Spleen (tissue), 11 donors: ENCODE data around the gene FNDC5. TPM values are rescaled to one million over a fixed set of nuclear protein-coding genes. Genes with fewer than 3 reads are reported as not detected.
A peak's percentile ranks its signal among the peaks of the same experiment; 100 is the strongest.

Experiments
- DNase-seq: peaks from one replicate; pipeline ENCODE4 v3.0.0-alpha.2; 2020
- H3K27ac ChIP-seq, 8 donors: fragments of 200-600 bp; sonication (generic) in 7 of 8; 1 replicate in 4 of 8; 2 replicates in 4 of 8; pipeline versions ENCODE4 v1.5.0 to v1.8.0; 2016 to 2021; ENCODE audit warnings: inconsistent platforms in 4 of 8, mild to moderate bottlenecking in 4 of 8, moderate library complexity in 1 of 8
- H3K27me3 ChIP-seq, 7 donors: fragments of 200-600 bp; sonication (generic) in 6 of 7; replicated peaks in 1 of 7; 1 replicate in 4 of 7; 2 replicates in 3 of 7; pipeline versions ENCODE4 v1.5.0 to v1.8.0; 2016 to 2021; ENCODE audit warnings: inconsistent platforms in 3 of 7, mild to moderate bottlenecking in 1 of 7
- H3K36me3 ChIP-seq, 6 donors: fragments of 200-600 bp; sonication (generic) in 5 of 6; 1 replicate in 4 of 6; 2 replicates in 2 of 6; pipeline versions ENCODE4 v1.5.0 to v1.8.0; 2016 to 2021; ENCODE audit warnings: inconsistent platforms in 2 of 6
- H3K4me1 ChIP-seq, 6 donors: fragments of 200-600 bp; sonication (generic) in 5 of 6; 1 replicate in 3 of 6; 2 replicates in 3 of 6; pipeline versions ENCODE4 v1.5.0 to v1.8.0; 2016 to 2021; ENCODE audit warnings: inconsistent platforms in 3 of 6
- H3K4me3 ChIP-seq, 8 donors: fragments of 200-600 bp; sonication (generic) in 7 of 8; 1 replicate in 4 of 8; 2 replicates in 4 of 8; pipeline versions ENCODE4 v1.5.0 to v1.8.0; 2016 to 2021; ENCODE audit warnings: inconsistent platforms in 4 of 8, mild to moderate bottlenecking in 4 of 8, moderate library complexity in 2 of 8
- H3K9me3 ChIP-seq, 8 donors: fragments of 200-600 bp; sonication (generic) in 7 of 8; 1 replicate in 4 of 8; 2 replicates in 4 of 8; pipeline versions ENCODE4 v1.5.0 to v1.8.0; 2016 to 2021; ENCODE audit warnings: inconsistent platforms in 4 of 8
- POLR2A ChIP-seq, 3 donors: fragments of 450-650 bp; IDR thresholded peaks; one replicate each; pipeline ENCODE4 v1.5.1; 2017; ENCODE audit warnings: antibody characterized with exemption in 3 of 3, mild to moderate bottlenecking in 1 of 3
- POLR2AphosphoS5 ChIP-seq, 3 donors: sonication (generic); formaldehyde crosslinking; IDR thresholded peaks; one replicate each; pipeline ENCODE4 v1.5.1; 2017; ENCODE audit warnings: antibody characterized with exemption in 3 of 3
- WGBS, 5 donors: extraction: QIAGEN DNeasy Blood & Tissue Kit in 3 of 5; methylation state at CpG; one replicate each; pipeline versions ENCODE4 v1.1.5 to v1.1.7; 2013 to 2018; 5-methylcytosine and 5-hydroxymethylcytosine counted together
- intact Hi-C: fragments of 100-400 bp; cut with DNase I; formaldehyde crosslinking; loops from one replicate; pipeline ENCODE4 v1.15.0; 2023; ENCODE audit warnings: low total_unique reads
- polyA plus RNA-seq, 3 donors: library from polyadenylated mRNA; stranded (reverse); fragments of 200-250 nt; gene quantifications; one replicate each; pipeline ENCODE4 v1.2.1, GENCODE V29; 2013
- total RNA-seq, 7 donors: library from RNA; depleted of rRNA in 3 of 7; stranded (reverse); fragments of >200 nt in 3 of 7; fragmentation: NEBNext Ultra II Directional in 4 of 7; extraction: Animal tissue kit (Norgen Biotek cat#: 25700) in 4 of 7; gene quantifications; one replicate each; pipeline versions ENCODE4 v1.1.0 to v1.2.1, GENCODE V29; 2016 to 2021
- TF ChIP-seq, protein P1 (sequence below), 11 experiments: fragments of 200-600 bp in 7 of 11; fragments of 450-650 bp in 4 of 11; sonication (generic) in 4 of 11; IDR thresholded peaks in 8 of 11; conservative IDR thresholded peaks in 3 of 11; 1 replicate in 7 of 11; 2 replicates in 4 of 11; pipeline versions ENCODE4 v1.4.0 to v1.8.0; 2016 to 2021; ENCODE audit warnings: antibody characterized with exemption in 11 of 11, inconsistent platforms in 4 of 11, mild to moderate bottlenecking in 1 of 11
- donor health status: healthy with polysubstance abuse.
- donor health status: DM: no; HTN: no; CAD: no; lungs with moderate emphysema.
- donor health status: DM: no; HTN: no; CAD: no.
- donor health status: Bipolar disorder and iron deficiency.
- donor health status: healthy.
- donor health status: DM: no; HTN: no; CAD: no.
- donor health status: DM: yes; HTN: yes; CAD: no.

FNDC5 gene
- total and polyA plus RNA-seq, 10 donors: 0.30 TPM; not detected in 8

DNA sequence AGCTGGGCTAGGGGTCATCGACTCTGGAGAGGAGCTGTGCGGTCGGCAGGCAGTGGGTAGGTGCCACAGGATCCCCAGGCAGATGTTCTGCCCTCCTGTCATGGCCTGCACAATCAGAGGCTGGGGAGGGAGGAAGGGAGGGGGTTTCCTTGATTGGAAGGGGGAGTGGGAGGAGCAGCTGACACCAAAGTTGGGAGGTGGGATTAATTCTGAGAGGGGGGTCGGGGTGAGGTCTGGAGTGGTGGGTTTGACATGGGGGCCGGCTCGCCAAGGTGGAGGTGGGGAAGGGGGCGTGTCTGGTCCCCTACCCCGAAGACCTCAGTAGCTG lies 14.9 kb upstream of the FNDC5 start:
- Histone ChIP-seq H3K27ac (no peak overlapping the region), H3K4me3 (peak overlapping the region in 1 of 8 donors; percentile 5), H3K4me1 (peaks cover 0 to 16% (median 9%) of the 10 kb centered on the region in 6 donors), H3K36me3 (no peaks in the 10 kb centered on the region), H3K27me3 (peaks cover 0 to 88% (median 40%) of the 10 kb centered on the region in 7 donors), H3K9me3 (no peaks in the 10 kb centered on the region)
- intact Hi-C loops: no loop called here
- TF ChIP-seq POLR2A (IDR thresholded peaks at IDR 0.05) (no peak), POLR2AphosphoS5 (IDR thresholded peaks at IDR 0.05) (no peak)
- TF ChIP-seq, protein P1, sequence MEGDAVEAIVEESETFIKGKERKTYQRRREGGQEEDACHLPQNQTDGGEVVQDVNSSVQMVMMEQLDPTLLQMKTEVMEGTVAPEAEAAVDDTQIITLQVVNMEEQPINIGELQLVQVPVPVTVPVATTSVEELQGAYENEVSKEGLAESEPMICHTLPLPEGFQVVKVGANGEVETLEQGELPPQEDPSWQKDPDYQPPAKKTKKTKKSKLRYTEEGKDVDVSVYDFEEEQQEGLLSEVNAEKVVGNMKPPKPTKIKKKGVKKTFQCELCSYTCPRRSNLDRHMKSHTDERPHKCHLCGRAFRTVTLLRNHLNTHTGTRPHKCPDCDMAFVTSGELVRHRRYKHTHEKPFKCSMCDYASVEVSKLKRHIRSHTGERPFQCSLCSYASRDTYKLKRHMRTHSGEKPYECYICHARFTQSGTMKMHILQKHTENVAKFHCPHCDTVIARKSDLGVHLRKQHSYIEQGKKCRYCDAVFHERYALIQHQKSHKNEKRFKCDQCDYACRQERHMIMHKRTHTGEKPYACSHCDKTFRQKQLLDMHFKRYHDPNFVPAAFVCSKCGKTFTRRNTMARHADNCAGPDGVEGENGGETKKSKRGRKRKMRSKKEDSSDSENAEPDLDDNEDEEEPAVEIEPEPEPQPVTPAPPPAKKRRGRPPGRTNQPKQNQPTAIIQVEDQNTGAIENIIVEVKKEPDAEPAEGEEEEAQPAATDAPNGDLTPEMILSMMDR (IDR thresholded peaks at IDR 0.05 in 8 of 11, conservative IDR thresholded peaks at IDR 0.05 in 3 of 11): no peak
- WGBS, 5 donors: 14 to 30% (median 16%) methylated on average over 8 of the region's 8 CpGs
- no peak for DNase-seq

DNA sequence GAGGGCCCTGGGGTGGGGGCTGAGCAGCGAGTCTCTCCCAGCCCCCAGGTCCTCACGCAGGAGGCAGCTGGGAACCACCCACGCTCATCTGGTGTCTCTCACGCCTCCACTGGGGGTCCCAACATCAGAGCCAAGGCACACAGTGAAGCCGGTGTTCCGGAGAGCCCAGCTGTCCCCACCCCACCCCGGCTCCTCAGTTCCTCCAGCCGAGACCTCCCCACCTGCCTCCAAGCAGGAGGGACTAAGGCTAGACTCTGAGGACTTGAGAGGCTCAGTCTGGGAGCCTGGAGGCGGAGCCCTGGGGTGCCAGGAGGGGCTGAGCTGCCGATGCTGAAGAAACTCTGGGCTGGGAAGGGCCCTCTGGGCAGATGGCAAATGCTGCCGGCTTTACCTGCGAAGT lies 14.0 kb upstream of the FNDC5 start:
- Histone ChIP-seq H3K4me1 (peaks cover 0 to 16% (median 9%) of the 10 kb centered on the region in 6 donors), H3K4me3 (no peak overlapping the region), H3K36me3 (no peaks in the 10 kb centered on the region), H3K9me3 (no peaks in the 10 kb centered on the region), H3K27ac (no peak overlapping the region), H3K27me3 (peaks cover 0 to 79% (median 40%) of the 10 kb centered on the region in 7 donors)
- TF ChIP-seq, protein P1 (IDR thresholded peaks at IDR 0.05 in 8 of 11, conservative IDR thresholded peaks at IDR 0.05 in 3 of 11): no peak
- no peak for TF ChIP-seq POLR2A (IDR thresholded peaks at IDR 0.05)
- no peak for DNase-seq
- intact Hi-C loops: no loop called here
- 34 to 48% (median 37%) methylated on average over 5 to 12 of the region's 12 CpGs for WGBS, 5 donors

DNA sequence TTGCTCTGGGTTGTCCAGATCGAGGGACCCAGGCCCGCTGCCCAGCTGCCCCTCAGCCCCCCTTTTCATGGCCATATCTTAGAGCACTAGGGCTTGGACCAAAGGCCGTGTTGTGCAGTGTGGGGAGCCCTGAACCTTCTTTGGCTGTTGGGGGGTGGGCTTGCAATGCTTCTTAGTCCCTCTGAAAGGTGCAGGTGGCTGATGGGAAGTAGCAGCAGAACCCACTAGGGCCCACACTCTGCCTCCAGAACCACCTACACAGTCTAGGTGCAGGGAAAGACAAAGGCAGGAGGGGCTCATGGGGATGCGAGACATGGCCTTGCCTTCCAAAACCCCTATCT lies 13.3 kb upstream of the FNDC5 start:
- Histone ChIP-seq H3K27me3 (peaks cover 0 to 79% (median 40%) of the 10 kb centered on the region in 7 donors), H3K9me3 (no peaks in the 10 kb centered on the region), H3K27ac (no peak overlapping the region), H3K36me3 (no peaks in the 10 kb centered on the region), H3K4me3 (no peak overlapping the region), H3K4me1 (peaks cover 0 to 16% (median 9%) of the 10 kb centered on the region in 6 donors)
- intact Hi-C loops: no loop called here
- WGBS, 5 donors: 54 to 78% (median 58%) methylated on average over 2 to 4 of the region's 4 CpGs
- TF ChIP-seq, protein P1 (IDR thresholded peaks at IDR 0.05 in 8 of 11, conservative IDR thresholded peaks at IDR 0.05 in 3 of 11): no peak
- TF ChIP-seq POLR2A (IDR thresholded peaks at IDR 0.05) (no peak), POLR2AphosphoS5 (IDR thresholded peaks at IDR 0.05) (no peak)
- DNase-seq: no peak

DNA sequence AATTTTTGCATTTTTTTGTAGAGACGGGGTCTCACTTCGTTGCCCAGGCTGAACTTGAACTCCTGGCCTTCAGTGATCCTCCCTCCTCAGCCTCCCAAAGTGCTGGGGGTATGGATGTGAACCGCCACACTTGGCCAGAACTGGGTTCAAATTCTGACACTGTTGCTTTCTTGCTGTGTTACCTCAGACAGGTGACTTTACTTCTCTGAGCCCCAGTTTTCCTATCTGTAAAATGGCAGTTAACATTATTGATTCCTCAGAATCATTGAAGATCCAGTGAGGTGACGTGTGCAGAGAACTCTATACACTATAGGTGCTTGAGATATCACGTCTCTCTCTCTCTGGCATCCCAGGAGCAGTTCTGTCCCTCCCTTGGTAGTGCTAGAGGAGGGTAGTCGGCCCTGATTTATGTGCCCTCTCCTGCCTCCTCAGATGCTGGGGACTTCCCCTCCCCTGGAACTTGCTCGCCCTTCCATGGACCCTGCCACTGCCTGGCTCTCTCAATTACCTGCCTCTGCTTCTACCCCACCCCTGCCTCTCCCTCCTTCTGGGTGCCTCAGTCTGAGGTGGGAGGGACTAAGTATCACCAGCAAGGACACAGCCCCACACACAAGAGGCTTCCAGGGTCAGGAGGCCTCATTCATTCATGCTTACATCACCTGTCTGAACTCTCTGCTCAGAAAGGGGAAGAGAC lies 12.8 kb upstream of the FNDC5 start:
- no peak overlapping the region for H3K4me3 ChIP-seq
- WGBS, 5 donors: 64 to 76% (median 73%) methylated on average over 7 of the region's 7 CpGs
- intact Hi-C loops: no loop called here
- no peaks in the 10 kb centered on the region for H3K9me3 ChIP-seq
- no peak for DNase-seq
- no peaks in the 10 kb centered on the region for H3K36me3 ChIP-seq
- no peak overlapping the region for H3K27ac ChIP-seq
- H3K27me3 ChIP-seq: peaks cover 0 to 79% (median 40%) of the 10 kb centered on the region in 7 donors
- H3K4me1 ChIP-seq: peaks cover 0 to 16% (median 9%) of the 10 kb centered on the region in 6 donors
- TF ChIP-seq, protein P1 (IDR thresholded peaks at IDR 0.05 in 8 of 11, conservative IDR thresholded peaks at IDR 0.05 in 3 of 11): no peak
- TF ChIP-seq POLR2A (IDR thresholded peaks at IDR 0.05): no peak
- TF ChIP-seq POLR2AphosphoS5 (IDR thresholded peaks at IDR 0.05): no peak
